Measurements from ENCODE around the gene TRPV3.
"Not testable (repeated sequence)": the region's sequence is repeated elsewhere in the genome, so short reads cannot be mapped to it uniquely, and the experiment has no call there.

Gene TRPV3

GRCh38 chr17:3557768-3558583 is at the start of gene TRPV3:
TRPV3 (minus strand) TSS chr17:3557812; CDS start chr17:3554850, 2,962 bp downstream.
- DNase-seq (ENCODE audit: low read depth, low spot score) = no peak

GRCh38 chr17:3603870-3604259 is 46.3 kb upstream of the TRPV3 start:
- no peak for DNase-seq (ENCODE audit: low read depth, low spot score)

GRCh38 chr17:3603119-3603869 is 45.7 kb upstream of the TRPV3 start:
- DNase-seq (ENCODE audit: low read depth, low spot score) = no peak

- DNase-seq (ENCODE audit: low read depth, low spot score) = peak; percentile 48
Measured at GRCh38 chr17:3602499-3602898, 44.9 kb upstream of the TRPV3 start.

- DNase-seq (ENCODE audit: low read depth, low spot score) = no peak
Measured at GRCh38 chr17:3600529-3601205, 43.1 kb upstream of the TRPV3 start.

- DNase-seq (ENCODE audit: low read depth, low spot score) = no peak
Measured at GRCh38 chr17:3598078-3598477, 40.5 kb upstream of the TRPV3 start.

GRCh38 chr17:3596804-3597464 is 39.3 kb upstream of the TRPV3 start:
- DNase-seq (ENCODE audit: low read depth, low spot score) = no peak

- no peak for DNase-seq (ENCODE audit: low read depth, low spot score)
Measured at GRCh38 chr17:3594976-3595375, 37.4 kb upstream of the TRPV3 start.

GRCh38 chr17:3594051-3594800 is 36.6 kb upstream of the TRPV3 start:
- no peak for DNase-seq (ENCODE audit: low read depth, low spot score)

- no peak for DNase-seq (ENCODE audit: low read depth, low spot score)
Measured at GRCh38 chr17:3593384-3593783, 35.8 kb upstream of the TRPV3 start.

- no peak for DNase-seq (ENCODE audit: low read depth, low spot score)
Measured at GRCh38 chr17:3592216-3592860, 34.7 kb upstream of the TRPV3 start.

GRCh38 chr17:3590768-3591167 is 33.2 kb upstream of the TRPV3 start:
- DNase-seq (ENCODE audit: low read depth, low spot score) = no peak

GRCh38 chr17:3590231-3590630 is 32.6 kb upstream of the TRPV3 start:
- DNase-seq (ENCODE audit: low read depth, low spot score) = no peak

- no peak for DNase-seq (ENCODE audit: low read depth, low spot score)
Measured at GRCh38 chr17:3589784-3590183, 32.2 kb upstream of the TRPV3 start.

- DNase-seq (ENCODE audit: low read depth, low spot score) = no peak
Measured at GRCh38 chr17:3585826-3586225, 28.2 kb upstream of the TRPV3 start.

GRCh38 chr17:3583456-3583855 is 25.8 kb upstream of the TRPV3 start:
- DNase-seq (ENCODE audit: low read depth, low spot score) = no peak

GRCh38 chr17:3582915-3583314 is 25.3 kb upstream of the TRPV3 start:
- DNase-seq (ENCODE audit: low read depth, low spot score) = no peak

- DNase-seq (ENCODE audit: low read depth, low spot score) = not testable (repeated sequence)
Measured at GRCh38 chr17:3578667-3579066, 21.1 kb upstream of the TRPV3 start.

GRCh38 chr17:3576970-3577369 is 19.4 kb upstream of the TRPV3 start:
- no peak for DNase-seq (ENCODE audit: low read depth, low spot score)

- no peak for DNase-seq (ENCODE audit: low read depth, low spot score)
Measured at GRCh38 chr17:3575511-3575910, 17.9 kb upstream of the TRPV3 start.

GRCh38 chr17:3574231-3574630 is 16.6 kb upstream of the TRPV3 start:
- no peak for DNase-seq (ENCODE audit: low read depth, low spot score)

Measured in iPS DF 19.7 (cell line).